GM21423 (cell line): ENCODE measurements around the gene PEAR1.
"Not testable (repeated sequence)": the region's sequence is repeated elsewhere in the genome, so short reads cannot be mapped to it uniquely, and the experiment has no call there.

Source experiments
- ATAC-seq: cut with Tn5 transposase; IDR thresholded peaks from one replicate; pipeline ENCODE4 v1.9.1; 2021; ENCODE audit warnings: mild to moderate bottlenecking, moderate library complexity; ENCODE audit not compliant: unreplicated experiment

The PEAR1 gene

GRCh38 chr1:156914440-156914856 is 20.9 kb downstream of the PEAR1 start:
- ATAC-seq, result no peak

GRCh38 chr1:156920233-156921052 is 26.9 kb downstream of the PEAR1 start, which contains the start of gene LRRC71:
TSS of gene LRRC71 (plus strand) at chr1:156920632. CDS start at chr1:156920804, 172 bp downstream.
- ATAC-seq, result no peak

- ATAC-seq, result no peak
Measured at GRCh38 chr1:156921053-156921529, 27.6 kb downstream of the PEAR1 start.

- ATAC-seq, result no peak
Measured at GRCh38 chr1:156922986-156923669, 29.6 kb downstream of the PEAR1 start.

GRCh38 chr1:156923670-156924477 is 30.4 kb downstream of the PEAR1 start:
- ATAC-seq, result no peak

- ATAC-seq, result no peak
Measured at GRCh38 chr1:156924478-156925153, 31.1 kb downstream of the PEAR1 start.

- ATAC-seq, result no peak
Measured at GRCh38 chr1:156925154-156926010, 31.9 kb downstream of the PEAR1 start.

GRCh38 chr1:156926175-156926574 is 32.7 kb downstream of the PEAR1 start:
- ATAC-seq, result no peak

GRCh38 chr1:156926695-156927094 is 33.2 kb downstream of the PEAR1 start:
- ATAC-seq, result not testable (repeated sequence)

GRCh38 chr1:156927215-156928042 is 33.9 kb downstream of the PEAR1 start:
- no peak for ATAC-seq

GRCh38 chr1:156928043-156928602 is 34.6 kb downstream of the PEAR1 start:
- ATAC-seq, result no peak

- ATAC-seq, result no peak
Measured at GRCh38 chr1:156929596-156930238, 36.2 kb downstream of the PEAR1 start.

- no peak for ATAC-seq
Measured at GRCh38 chr1:156930483-156930882, 37.0 kb downstream of the PEAR1 start.

GRCh38 chr1:156931211-156931952 is 37.9 kb downstream of the PEAR1 start:
- ATAC-seq, result no peak

- ATAC-seq, result no peak
Measured at GRCh38 chr1:156931974-156932710, 38.6 kb downstream of the PEAR1 start.

- ATAC-seq, result no peak
Measured at GRCh38 chr1:156933136-156933535, 39.6 kb downstream of the PEAR1 start.
